Cortex of kidney (tissue), 1 donor: Measurements from ENCODE around the gene NMU.
"Not testable (repeated sequence)": the region's sequence is repeated elsewhere in the genome, so short reads cannot be mapped to it uniquely, and the experiment has no call there.

Source experiments
- DNase-seq: peaks from one replicate; lab custom pipeline; 2025; lab: John Stamatoyannopoulos, UW

The NMU gene

GRCh38 chr4:55635741-55636655 lies at the start of gene NMU:
TSS of gene NMU (minus strand) at chr4:55636298. CDS start at chr4:55636192, 106 bp downstream.
- DNase-seq = no peak

- DNase-seq = no peak
Observed at GRCh38 chr4:55684276-55684675, 48.2 kb upstream of the NMU start.

GRCh38 chr4:55682797-55683196 lies 46.7 kb upstream of the NMU start:
- DNase-seq = not testable (repeated sequence)

GRCh38 chr4:55682295-55682694 lies 46.2 kb upstream of the NMU start:
- no peak for DNase-seq

GRCh38 chr4:55681430-55681829 lies 45.3 kb upstream of the NMU start:
- DNase-seq = no peak

GRCh38 chr4:55675196-55675793 lies 39.2 kb upstream of the NMU start:
- no peak for DNase-seq

- no peak for DNase-seq
Observed at GRCh38 chr4:55673424-55673823, 37.3 kb upstream of the NMU start.

GRCh38 chr4:55671667-55672066 lies 35.6 kb upstream of the NMU start:
- no peak for DNase-seq

- no peak for DNase-seq
Observed at GRCh38 chr4:55670695-55671094, 34.6 kb upstream of the NMU start.

GRCh38 chr4:55668449-55668848 lies 32.4 kb upstream of the NMU start:
- no peak for DNase-seq

GRCh38 chr4:55666535-55666934 lies 30.4 kb upstream of the NMU start:
- no peak for DNase-seq

GRCh38 chr4:55663145-55663544 lies 27.0 kb upstream of the NMU start:
- no peak for DNase-seq

- DNase-seq = no peak
Observed at GRCh38 chr4:55661398-55662056, 25.4 kb upstream of the NMU start.

GRCh38 chr4:55658657-55659056 lies 22.6 kb upstream of the NMU start:
- DNase-seq = no peak

- no peak for DNase-seq
Observed at GRCh38 chr4:55654131-55654530, 18.0 kb upstream of the NMU start.

GRCh38 chr4:55650483-55650882 lies 14.4 kb upstream of the NMU start:
- DNase-seq = no peak

- no peak for DNase-seq
Observed at GRCh38 chr4:55637272-55637820, 1.2 kb upstream of the NMU start.

- no peak for DNase-seq
Observed at GRCh38 chr4:55636656-55636999, 530 bp upstream of the NMU start.

- DNase-seq = no peak
Observed at GRCh38 chr4:55635282-55635681, 816 bp downstream of the NMU start.

- DNase-seq = no peak
Observed at GRCh38 chr4:55634417-55635128, 1.5 kb downstream of the NMU start.

- DNase-seq = no peak
Observed at GRCh38 chr4:55633903-55634302, 2.2 kb downstream of the NMU start.

- DNase-seq = no peak
Observed at GRCh38 chr4:55625835-55626234, 10.3 kb downstream of the NMU start.
